CD4-positive, CD25-positive, alpha-beta regulatory T cell (primary cell): ENCODE measurements around the gene ST3GAL3. TPM values are rescaled to one million over a fixed set of nuclear protein-coding genes. Genes with fewer than 3 reads are reported as not detected.

Experiments
- ATAC-seq, 2 donors: fragments of 150-1000 bp; cut with Tn5 transposase; one replicate each; pipeline ENCODE4 v1.10.0; 2021; ENCODE audit warnings: low read depth in 2 of 2, moderate number of reproducible peaks in 2 of 2, moderate library complexity in 1 of 2
- DNase-seq, 3 donors: peaks; one replicate each; pipeline versions ENCODE4 v3.0.0 to v3.0.0-alpha.2; 2012 to 2022; ENCODE audit warnings: mixed read lengths in 1 of 3
- H3K27ac ChIP-seq: one replicate; pipeline ENCODE4 v1.7.0; 2013; ENCODE audit warnings: mild to moderate bottlenecking, low read length; ENCODE audit not compliant: insufficient read depth, poor library complexity, severe bottlenecking
- H3K27me3 ChIP-seq: one replicate; pipeline ENCODE4 v1.7.0; 2013; ENCODE audit warnings: low read length; ENCODE audit not compliant: control insufficient read depth, insufficient read depth
- H3K36me3 ChIP-seq: one replicate; pipeline ENCODE4 v1.7.0; 2013; ENCODE audit warnings: mild to moderate bottlenecking, low read length, moderate library complexity; ENCODE audit not compliant: control insufficient read depth, insufficient read depth
- H3K4me1 ChIP-seq: 2 replicates; pipeline ENCODE4 v1.7.0; 2013; ENCODE audit warnings: mild to moderate bottlenecking, low read length; ENCODE audit not compliant: insufficient read depth, control insufficient read depth, poor library complexity, severe bottlenecking
- H3K4me3 ChIP-seq: one replicate; pipeline ENCODE4 v1.7.0; 2013; ENCODE audit warnings: low read depth, mild to moderate bottlenecking, low read length, moderate library complexity
- H3K9me3 ChIP-seq, 2 experiments: 1 replicate in 1 of 2; 2 replicates in 1 of 2; pipeline ENCODE4 v1.7.0; 2013; ENCODE audit warnings: low read length in 2 of 2, mild to moderate bottlenecking in 1 of 2, moderate library complexity in 1 of 2; ENCODE audit not compliant: control insufficient read depth in 2 of 2
- H3K27ac Mint-ChIP-seq, 3 donors: one replicate each; pipeline ENCODE4 v1.8.0; 2020 to 2022; ENCODE audit warnings: mild to moderate bottlenecking in 3 of 3, mixed read lengths in 3 of 3, moderate library complexity in 2 of 3
- H3K27me3 Mint-ChIP-seq: one replicate; pipeline ENCODE4 v1.8.0; 2022; ENCODE audit warnings: mild to moderate bottlenecking, mixed read lengths
- H3K36me3 Mint-ChIP-seq: one replicate; pipeline ENCODE4 v1.8.0; 2020; ENCODE audit warnings: mixed read lengths
- H3K4me1 Mint-ChIP-seq, 4 donors: one replicate each; pipeline ENCODE4 v1.8.0; 2020 to 2022; ENCODE audit warnings: mixed read lengths in 4 of 4, mild to moderate bottlenecking in 1 of 4
- H3K4me3 Mint-ChIP-seq, 4 donors: one replicate each; pipeline ENCODE4 v1.8.0; 2020 to 2022; ENCODE audit warnings: mild to moderate bottlenecking in 4 of 4, mixed read lengths in 4 of 4, moderate library complexity in 3 of 4
- H3K9me3 Mint-ChIP-seq, 7 donors: one replicate each; pipeline ENCODE4 v1.8.0; 2020 to 2022; ENCODE audit warnings: mixed read lengths in 7 of 7, mild to moderate bottlenecking in 3 of 7, moderate library complexity in 2 of 7
- polyA plus RNA-seq, 4 donors: library from polyadenylated mRNA; unstranded; fragments of 300-500 nt; fragmentation: Illumina TruSeq; gene quantifications; one replicate each; pipeline ENCODE4 v1.2.3, GENCODE V29; 2021
- total RNA-seq: library from RNA; stranded (reverse); gene quantifications from one replicate; pipeline ENCODE4 v1.2.3, GENCODE V29; 2022

Gene ST3GAL3
- total and polyA plus RNA-seq, 5 donors from 2014 or later, result 5.7 to 25.0 (median 8.5) TPM

DNA sequence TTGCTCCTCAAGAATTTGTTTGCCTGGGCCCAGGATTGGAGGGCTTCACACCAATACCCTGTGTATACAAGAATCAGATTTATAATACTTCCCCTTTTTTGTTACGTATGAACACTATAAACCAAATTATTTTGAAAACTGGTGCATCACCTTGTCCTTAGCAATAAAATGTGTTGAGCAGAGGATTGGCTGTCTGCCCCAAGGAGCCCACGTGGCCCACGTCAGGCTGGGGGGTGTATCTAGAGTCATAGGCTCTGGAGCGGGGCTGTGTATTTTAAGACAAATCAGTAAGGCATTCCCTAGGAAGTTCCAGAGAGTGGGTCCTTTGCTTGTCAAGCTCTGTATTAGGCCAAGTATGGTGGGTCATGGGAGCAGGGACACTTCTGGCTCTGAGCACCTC, 2.0 kb upstream of the ST3GAL3 start:
- no peak for DNase-seq
- Mint-ChIP-seq H3K9me3 (no peaks in the 10 kb centered on the region), H3K36me3 (peaks cover 22% of the 10 kb centered on the region), H3K27me3 (no peaks in the 10 kb centered on the region), H3K4me1 (peaks cover 1 to 36% (median 22%) of the 10 kb centered on the region in 4 donors), H3K4me3 (peak overlapping the region in 3 of 4 donors; percentile 35 to 96 (median 90)), H3K27ac (peak overlapping the region in 1 of 3 donors; percentile 62)
- Histone ChIP-seq H3K4me1 (peaks cover 17% of the 10 kb centered on the region), H3K36me3 (peaks cover 51% of the 10 kb centered on the region), H3K4me3 (no peak overlapping the region), H3K27me3 (no peaks in the 10 kb centered on the region), H3K27ac (no peak overlapping the region), H3K9me3 (no peaks in the 10 kb centered on the region)
- ATAC-seq, result no peak

- no peak for DNase-seq
- peaks cover 6 to 37% (median 22%) of the 10 kb centered on the region in 4 donors for H3K4me1 Mint-ChIP-seq
- no peak for ATAC-seq
- peaks cover 24% of the 10 kb centered on the region for H3K36me3 Mint-ChIP-seq
- H3K27me3 Mint-ChIP-seq, result no peaks in the 10 kb centered on the region
- Histone ChIP-seq H3K4me3 (peak overlapping the region; percentile 58), H3K4me1 (peaks cover 17% of the 10 kb centered on the region), H3K9me3 (no peaks in the 10 kb centered on the region), H3K27me3 (no peaks in the 10 kb centered on the region), H3K27ac (no peak overlapping the region), H3K36me3 (peaks cover 44% of the 10 kb centered on the region)
- H3K9me3 Mint-ChIP-seq, result no peaks in the 10 kb centered on the region
- peak overlapping the region in 1 of 3 donors; percentile 62 for H3K27ac Mint-ChIP-seq
- H3K4me3 Mint-ChIP-seq, result peak overlapping the region; percentile 89 to 96 (median 90)
Measured at GRCh38 chr1:43705982-43706597, 1.2 kb upstream of the ST3GAL3 start.

GRCh38 chr1:43706598-43707189, 642 bp upstream of the ST3GAL3 start:
- ATAC-seq (no peak), DNase-seq (peak in 1 of 3 donors; percentile 8)
- no peaks in the 10 kb centered on the region for H3K9me3 Mint-ChIP-seq
- H3K36me3 Mint-ChIP-seq, result peaks cover 21% of the 10 kb centered on the region
- Histone ChIP-seq H3K9me3 (no peaks in the 10 kb centered on the region), H3K4me3 (peak overlapping the region; percentile 58), H3K4me1 (peaks cover 17% of the 10 kb centered on the region), H3K36me3 (peaks cover 38% of the 10 kb centered on the region), H3K27me3 (no peaks in the 10 kb centered on the region), H3K27ac (no peak overlapping the region)
- peaks cover 6 to 37% (median 22%) of the 10 kb centered on the region in 4 donors for H3K4me1 Mint-ChIP-seq
- H3K27me3 Mint-ChIP-seq, result no peaks in the 10 kb centered on the region
- peak overlapping the region in 2 of 3 donors; percentile 62 to 73 for H3K27ac Mint-ChIP-seq
- H3K4me3 Mint-ChIP-seq, result peak overlapping the region; percentile 89 to 96 (median 90)

DNA sequence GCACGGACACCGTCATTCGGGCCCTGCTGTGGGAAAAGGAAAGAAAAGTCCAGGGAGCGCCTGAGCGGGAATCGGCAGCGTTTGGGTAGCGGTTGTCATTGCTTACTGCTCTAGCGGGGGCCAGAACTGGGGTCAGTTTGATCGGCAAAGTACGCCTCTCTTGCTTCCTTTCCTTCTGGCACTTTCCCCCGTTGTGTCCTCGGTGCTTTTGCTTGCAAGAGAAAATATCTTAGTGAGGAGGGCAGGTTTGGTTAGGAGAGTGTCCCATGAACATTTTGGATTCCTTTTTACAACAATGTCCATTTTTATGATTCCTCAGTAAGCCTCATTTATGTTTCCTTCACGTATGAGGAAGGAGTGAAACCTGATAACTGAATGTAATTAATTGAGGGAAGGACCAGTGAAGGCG, 670 bp downstream of the ST3GAL3 start:
- Mint-ChIP-seq H3K27me3 (no peaks in the 10 kb centered on the region), H3K9me3 (no peaks in the 10 kb centered on the region), H3K4me1 (peaks cover 6 to 42% (median 25%) of the 10 kb centered on the region in 4 donors), H3K4me3 (peak overlapping the region; percentile 88 to 95 (median 90)), H3K27ac (peak overlapping the region; percentile 63 to 90 (median 81)), H3K36me3 (peaks cover 20% of the 10 kb centered on the region)
- Histone ChIP-seq H3K36me3 (peaks cover 25% of the 10 kb centered on the region), H3K4me3 (peak overlapping the region; percentile 81), H3K27me3 (no peaks in the 10 kb centered on the region), H3K9me3 (no peaks in the 10 kb centered on the region), H3K4me1 (peaks cover 17% of the 10 kb centered on the region), H3K27ac (peak overlapping the region; percentile 1)
- ATAC-seq (no peak), DNase-seq (no peak)

GRCh38 chr1:43711049-43711448, 3.7 kb downstream of the ST3GAL3 start:
- Mint-ChIP-seq H3K4me1 (peaks cover 11 to 37% (median 27%) of the 10 kb centered on the region in 4 donors), H3K4me3 (peak overlapping the region in 1 of 4 donors; percentile 65), H3K9me3 (no peaks in the 10 kb centered on the region), H3K27me3 (no peaks in the 10 kb centered on the region), H3K36me3 (peaks cover 6% of the 10 kb centered on the region), H3K27ac (no peak overlapping the region)
- Histone ChIP-seq H3K9me3 (no peaks in the 10 kb centered on the region), H3K4me3 (no peak overlapping the region), H3K4me1 (peaks cover 17% of the 10 kb centered on the region), H3K27me3 (no peaks in the 10 kb centered on the region), H3K27ac (no peak overlapping the region), H3K36me3 (peaks cover 2% of the 10 kb centered on the region)
- DNase-seq (no peak), ATAC-seq (no peak)

GRCh38 chr1:43711524-43712386, 4.4 kb downstream of the ST3GAL3 start:
- ATAC-seq (no peak), DNase-seq (no peak)
- Mint-ChIP-seq H3K36me3 (peaks cover 6% of the 10 kb centered on the region), H3K4me3 (peak overlapping the region in 1 of 4 donors; percentile 2), H3K9me3 (no peaks in the 10 kb centered on the region), H3K27ac (no peak overlapping the region), H3K4me1 (peaks cover 11 to 30% (median 24%) of the 10 kb centered on the region in 4 donors), H3K27me3 (no peaks in the 10 kb centered on the region)
- Histone ChIP-seq H3K4me3 (no peak overlapping the region), H3K4me1 (peaks cover 10% of the 10 kb centered on the region), H3K27me3 (no peaks in the 10 kb centered on the region), H3K27ac (no peak overlapping the region), H3K36me3 (peaks cover 2% of the 10 kb centered on the region), H3K9me3 (no peaks in the 10 kb centered on the region)

GRCh38 chr1:43716559-43717281, 9.4 kb downstream of the ST3GAL3 start:
- ATAC-seq (no peak), DNase-seq (no peak)
- no peaks in the 10 kb centered on the region for H3K4me1 ChIP-seq
- Mint-ChIP-seq H3K27me3 (no peaks in the 10 kb centered on the region), H3K27ac (no peak overlapping the region), H3K4me1 (peaks cover 5 to 21% (median 8%) of the 10 kb centered on the region in 4 donors), H3K9me3 (no peaks in the 10 kb centered on the region), H3K36me3 (no peaks in the 10 kb centered on the region), H3K4me3 (no peak overlapping the region)
- H3K9me3 ChIP-seq, result no peaks in the 10 kb centered on the region
- H3K27ac ChIP-seq, result no peak overlapping the region
- no peaks in the 10 kb centered on the region for H3K27me3 ChIP-seq
- no peaks in the 10 kb centered on the region for H3K36me3 ChIP-seq
- no peak overlapping the region for H3K4me3 ChIP-seq
